SH-SY5Y (cell line): ENCODE data around the gene NMNAT2.

ENCODE experiments used
- GATA2 ChIP-seq: IDR thresholded peaks from 2 replicates; pipeline ENCODE4 v1.6.1; 2011; ENCODE audit warnings: mild to moderate bottlenecking, low read depth, low read length
- GATA3 ChIP-seq: IDR thresholded peaks from 2 replicates; pipeline ENCODE4 v1.6.1; 2011; ENCODE audit warnings: low read depth, mild to moderate bottlenecking, low read length, moderate library complexity

GRCh38 chr1:183247931-183248330 is 170.2 kb downstream of the NMNAT2 start:
- TF ChIP-seq GATA3 (no peak), GATA2 (no peak)
